GM12801 (cell line): ENCODE data around the gene SRPK2.

Source experiments
- CTCF ChIP-seq: IDR thresholded peaks from one replicate; pipeline ENCODE4 v1.5.1; 2011; ENCODE audit warnings: control low read depth; ENCODE audit not compliant: insufficient read length; ENCODE audit errors: extremely low read depth

Gene SRPK2

GRCh38 chr7:105101864-105102263, 286.9 kb downstream of the SRPK2 start:
- no peak for TF ChIP-seq CTCF

- no peak for TF ChIP-seq CTCF
Observed at GRCh38 chr7:105098863-105099515, 289.7 kb downstream of the SRPK2 start.

- no peak for TF ChIP-seq CTCF
Observed at GRCh38 chr7:105097619-105098018, 291.1 kb downstream of the SRPK2 start.

GRCh38 chr7:105096306-105096705, 292.4 kb downstream of the SRPK2 start:
- no peak for TF ChIP-seq CTCF

- no peak for TF ChIP-seq CTCF
Observed at GRCh38 chr7:105094966-105095365, 293.8 kb downstream of the SRPK2 start.

- TF ChIP-seq CTCF, result no peak
Observed at GRCh38 chr7:105088456-105088855, 300.3 kb downstream of the SRPK2 start.

- TF ChIP-seq CTCF, result no peak
Observed at GRCh38 chr7:105087981-105088380, 300.7 kb downstream of the SRPK2 start.
